ENCODE measurements around the gene FGFBP2. TPM values are rescaled to one million over a fixed set of nuclear protein-coding genes. Genes with fewer than 3 reads are reported as not detected.

The FGFBP2 gene
- total RNA-seq, 2 donors from 2014 or later: 4.0 TPM; not detected in 1

DNA sequence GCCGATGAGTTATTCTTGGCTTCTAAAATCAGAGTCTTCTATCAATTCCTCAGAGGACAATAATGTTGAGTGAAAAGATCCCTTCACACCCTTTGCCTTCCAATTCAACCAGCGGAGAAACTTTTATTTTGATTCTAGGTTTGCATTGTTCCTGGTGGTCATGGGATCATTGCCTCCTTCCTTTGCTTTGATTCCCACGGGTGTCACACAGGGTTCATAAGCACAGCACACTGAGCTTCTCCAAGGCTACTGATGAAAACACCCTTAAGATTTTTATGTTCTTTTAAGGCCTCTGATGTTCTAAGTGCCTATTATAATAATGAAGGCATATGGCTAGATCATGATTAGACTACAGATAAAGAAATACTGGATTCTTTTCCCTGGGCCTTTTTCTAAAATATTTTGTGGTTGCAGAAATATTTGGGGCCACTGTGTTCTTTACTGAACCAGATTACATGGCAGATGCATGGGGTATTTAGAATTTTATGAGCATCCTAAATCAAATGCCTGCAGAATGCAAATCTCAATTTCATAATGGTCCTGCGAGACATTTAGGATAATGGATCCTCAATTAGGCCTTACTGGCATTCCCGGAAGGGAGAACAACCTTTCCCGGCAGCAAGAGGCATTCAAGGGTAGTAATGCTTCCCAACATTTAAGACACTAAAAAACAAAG, 43.9 kb upstream of the FGFBP2 start:
- DNase-seq (no peak), ATAC-seq (no peak)
- H3K36me3 ChIP-seq (replicated peaks in 1 of 2; ENCODE audit: insufficient read depth in 1 of 2, low read depth in 2 of 2): no peaks in the 10 kb centered on the region
- TF ChIP-seq, protein P1, sequence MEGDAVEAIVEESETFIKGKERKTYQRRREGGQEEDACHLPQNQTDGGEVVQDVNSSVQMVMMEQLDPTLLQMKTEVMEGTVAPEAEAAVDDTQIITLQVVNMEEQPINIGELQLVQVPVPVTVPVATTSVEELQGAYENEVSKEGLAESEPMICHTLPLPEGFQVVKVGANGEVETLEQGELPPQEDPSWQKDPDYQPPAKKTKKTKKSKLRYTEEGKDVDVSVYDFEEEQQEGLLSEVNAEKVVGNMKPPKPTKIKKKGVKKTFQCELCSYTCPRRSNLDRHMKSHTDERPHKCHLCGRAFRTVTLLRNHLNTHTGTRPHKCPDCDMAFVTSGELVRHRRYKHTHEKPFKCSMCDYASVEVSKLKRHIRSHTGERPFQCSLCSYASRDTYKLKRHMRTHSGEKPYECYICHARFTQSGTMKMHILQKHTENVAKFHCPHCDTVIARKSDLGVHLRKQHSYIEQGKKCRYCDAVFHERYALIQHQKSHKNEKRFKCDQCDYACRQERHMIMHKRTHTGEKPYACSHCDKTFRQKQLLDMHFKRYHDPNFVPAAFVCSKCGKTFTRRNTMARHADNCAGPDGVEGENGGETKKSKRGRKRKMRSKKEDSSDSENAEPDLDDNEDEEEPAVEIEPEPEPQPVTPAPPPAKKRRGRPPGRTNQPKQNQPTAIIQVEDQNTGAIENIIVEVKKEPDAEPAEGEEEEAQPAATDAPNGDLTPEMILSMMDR (IDR thresholded peaks at IDR 0.05): no peak
- no peak for TF ChIP-seq POLR2A (IDR thresholded peaks at IDR 0.05)
- intact Hi-C loops (cut with DNase I): no loop called here
- H3K27ac ChIP-seq: no peak overlapping the region
- H3K9me3 ChIP-seq: no peaks in the 10 kb centered on the region
- H3K27me3 ChIP-seq: no peaks in the 10 kb centered on the region
- H3K4me1 ChIP-seq: no peaks in the 10 kb centered on the region
- WGBS, 2 donors: 84% methylated on average over 6 of the region's 6 CpGs
- no peak overlapping the region for H3K4me3 ChIP-seq

DNA sequence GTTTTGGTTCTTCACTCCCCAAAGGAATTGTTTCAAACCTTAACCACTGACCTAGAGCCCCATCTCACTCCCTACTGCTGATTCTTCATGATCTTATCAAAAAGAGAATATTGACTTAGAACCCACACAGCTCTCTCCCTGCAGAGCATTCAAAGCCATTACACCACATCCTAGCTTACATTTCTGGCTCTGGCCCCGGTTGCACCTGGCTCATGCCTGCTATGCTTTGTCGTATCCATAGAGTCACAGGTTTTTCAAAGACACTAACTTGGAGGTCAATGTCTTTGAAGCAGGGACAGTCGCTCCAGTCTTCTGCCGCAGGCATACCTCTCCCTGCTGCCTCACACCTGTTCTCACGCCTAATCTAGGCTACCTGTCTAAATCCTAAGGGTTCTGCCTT, 42.7 kb upstream of the FGFBP2 start:
- ATAC-seq: no peak
- DNase-seq: no peak
- Histone ChIP-seq H3K9me3 (no peaks in the 10 kb centered on the region), H3K27ac (no peak overlapping the region), H3K4me1 (no peaks in the 10 kb centered on the region), H3K36me3 (replicated peaks in 1 of 2; ENCODE audit: insufficient read depth in 1 of 2, low read depth in 2 of 2) (no peaks in the 10 kb centered on the region), H3K27me3 (no peaks in the 10 kb centered on the region), H3K4me3 (no peak overlapping the region)
- intact Hi-C loops (cut with DNase I): no loop called here
- WGBS, 2 donors: 58 to 75% methylated on average over 5 of the region's 5 CpGs
- TF ChIP-seq, protein P1 (IDR thresholded peaks at IDR 0.05): no peak
- TF ChIP-seq POLR2A (IDR thresholded peaks at IDR 0.05): no peak

DNA sequence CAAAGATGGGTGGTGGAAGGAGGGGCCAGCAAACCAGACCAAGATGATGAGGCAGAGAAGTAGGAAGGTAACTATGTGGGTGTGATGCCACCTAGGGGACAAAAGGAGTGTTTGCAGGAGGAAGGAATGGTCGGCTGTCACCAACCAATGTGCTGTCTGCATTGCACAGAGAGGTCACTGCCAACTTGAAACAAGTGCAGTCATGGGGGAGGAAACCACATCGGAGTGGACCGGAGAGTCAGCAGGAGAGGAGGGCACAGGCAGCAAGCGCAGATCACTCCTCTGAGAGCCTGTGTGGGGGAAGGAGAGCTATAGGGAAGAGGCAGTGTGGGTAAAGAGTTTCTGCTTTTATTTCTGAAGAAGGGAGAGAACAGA, 38.5 kb upstream of the FGFBP2 start:
- H3K4me3 ChIP-seq: no peak overlapping the region
- no peak overlapping the region for H3K27ac ChIP-seq
- H3K4me1 ChIP-seq: no peaks in the 10 kb centered on the region
- H3K9me3 ChIP-seq: no peaks in the 10 kb centered on the region
- intact Hi-C loops (cut with DNase I): no loop called here
- no peaks in the 10 kb centered on the region for H3K27me3 ChIP-seq
- peak; percentile 86 for ATAC-seq
- no peaks in the 10 kb centered on the region for H3K36me3 ChIP-seq (replicated peaks in 1 of 2; ENCODE audit: insufficient read depth in 1 of 2, low read depth in 2 of 2)
- 1 to 4% methylated on average over 4 of the region's 4 CpGs for WGBS, 2 donors
- TF ChIP-seq POLR2A (IDR thresholded peaks at IDR 0.05): no peak
- TF ChIP-seq, protein P1 (IDR thresholded peaks at IDR 0.05): peak; percentile 45 to 85 (median 69)
- DNase-seq: peak; percentile 41 to 67 (median 48)

DNA sequence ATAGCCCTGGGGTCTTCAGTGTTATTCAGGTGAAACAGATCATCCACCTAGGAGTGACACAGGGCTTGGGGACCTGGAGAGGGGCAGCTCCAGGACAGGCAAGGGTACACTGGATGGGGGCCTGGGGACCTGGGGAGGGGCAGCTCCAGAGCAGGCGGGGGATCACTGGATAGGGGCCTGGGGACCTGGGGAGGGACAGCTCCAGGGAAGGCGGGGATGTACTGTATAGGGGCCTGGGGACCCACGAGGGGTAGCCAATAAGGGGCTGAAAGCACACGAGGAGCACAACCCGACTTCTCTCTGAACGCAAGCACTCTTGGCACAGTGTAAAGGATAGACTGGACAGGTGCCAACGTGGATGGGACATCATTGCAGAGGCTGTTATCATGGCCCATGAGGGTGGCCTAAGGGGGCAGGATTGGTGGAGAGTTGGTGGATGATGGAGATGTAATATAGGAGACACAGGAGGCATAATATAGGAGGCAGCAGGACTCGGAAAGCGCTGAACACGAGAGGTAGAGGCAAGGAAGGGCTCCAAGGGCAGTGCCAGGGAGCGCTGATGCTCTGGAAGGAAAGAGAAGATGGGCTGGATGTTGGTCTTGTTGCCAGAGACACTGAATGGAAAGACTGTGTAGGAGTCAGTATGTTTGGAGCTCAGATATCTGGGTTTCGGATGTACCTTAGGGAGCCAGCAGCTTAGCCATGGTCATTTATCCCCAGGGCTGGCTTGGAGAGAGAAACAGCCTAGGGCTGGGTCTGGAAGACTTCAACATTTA, 37.9 kb upstream of the FGFBP2 start:
- H3K9me3 ChIP-seq: no peaks in the 10 kb centered on the region
- intact Hi-C loops (cut with DNase I): no loop called here
- H3K4me3 ChIP-seq: no peak overlapping the region
- ATAC-seq: no peak
- WGBS, 2 donors: 56 to 65% methylated on average over 12 of the region's 12 CpGs
- DNase-seq: no peak
- no peak overlapping the region for H3K27ac ChIP-seq
- H3K27me3 ChIP-seq: no peaks in the 10 kb centered on the region
- no peak for TF ChIP-seq POLR2A (IDR thresholded peaks at IDR 0.05)
- TF ChIP-seq, protein P1 (IDR thresholded peaks at IDR 0.05): no peak
- no peaks in the 10 kb centered on the region for H3K4me1 ChIP-seq
- H3K36me3 ChIP-seq (replicated peaks in 1 of 2; ENCODE audit: insufficient read depth in 1 of 2, low read depth in 2 of 2): no peaks in the 10 kb centered on the region
